HepG2 (cell line): ENCODE measurements around the gene C10orf71. TPM values are rescaled to one million over a fixed set of nuclear protein-coding genes. Genes with fewer than 3 reads are reported as not detected.

Source experiments
- ATAC-seq: fragments of 200-7000 bp; cut with Tn5 transposase; 3 replicates; pipeline ENCODE4 v1.9.1; 2020; ENCODE audit warnings: mild to moderate bottlenecking, moderate library complexity
- BruUV-seq: library from RNA; stranded (reverse); fragments of 400-500 nt; replicated peaks from 2 replicates; lab custom pipeline; 2021; lab: Mats Ljungman, UMichigan
- CTCF ChIA-PET: fragments of 300-600 bp; formaldehyde crosslinking; extraction: SDS; loops from one replicate; lab custom pipeline; 2021; ENCODE audit warnings: low total read pairs, inconsistent platforms, low intra/inter-chr PET ratio; lab: Yijun Ruan, JAX
- POLR2A ChIA-PET: fragments of 350-600 bp; sonication (Branson Sonifier 250); formaldehyde crosslinking; loops from one replicate; lab custom pipeline; 2020; ENCODE audit warnings: antibody characterized with exemption, inconsistent platforms; lab: Yijun Ruan, JAX
- DNase-seq: peaks from one replicate; pipeline ENCODE4 v3.0.0-alpha.2; 2015; ENCODE audit warnings: low spot score
- FAIRE-seq: peaks from 3 replicates; lab custom pipeline; 2011; peaks lifted over from hg19 to GRCh38; lab: Jason Lieb, UNC
- H2AFZ ChIP-seq: one replicate; pipeline ENCODE4 v1.6.1; 2011; ENCODE audit warnings: low read length, inconsistent platforms
- H3K27ac ChIP-seq: fragments of 300-600 bp; 3 replicates; pipeline ENCODE4 v1.8.0; 2011; ENCODE audit warnings: mixed run types, mild to moderate bottlenecking, mixed read lengths, low read length, inconsistent platforms; ENCODE audit not compliant: insufficient read depth; ENCODE audit errors: extremely low read length
- H3K27me3 ChIP-seq, 2 experiments: fragments of 200-600 bp in 1 of 2; 2 replicates in 1 of 2; 3 replicates in 1 of 2; pipeline versions ENCODE4 v1.6.0 to v1.8.0; 2011; ENCODE audit warnings: low read length in 2 of 2, mild to moderate bottlenecking in 2 of 2, moderate library complexity in 2 of 2, inconsistent platforms in 1 of 2; ENCODE audit not compliant: insufficient read depth in 2 of 2, control insufficient read depth in 1 of 2
- H3K36me3 ChIP-seq, 2 experiments: fragments of 200-600 bp in 1 of 2; replicated peaks in 1 of 2; 2 replicates in 1 of 2; 3 replicates in 1 of 2; pipeline versions ENCODE4 v1.5.1 to v1.8.0; 2011; ENCODE audit warnings: low read length in 2 of 2, inconsistent platforms in 1 of 2; ENCODE audit not compliant: insufficient read depth in 2 of 2, control insufficient read depth in 1 of 2
- H3K4me1 ChIP-seq: 2 replicates; pipeline ENCODE4 v1.5.1; 2012; ENCODE audit warnings: low read length, inconsistent platforms; ENCODE audit not compliant: insufficient read depth
- H3K4me2 ChIP-seq: 2 replicates; pipeline ENCODE4 v1.6.0; 2011; ENCODE audit warnings: low read depth, low read length, inconsistent platforms
- H3K4me3 ChIP-seq, 3 experiments: fragments of 200-600 bp in 1 of 3; sonication (generic), shearing (Covaris generic) in 1 of 3; replicated peaks in 1 of 3; 2 replicates each; pipeline ENCODE4 v1.5.1; 2011 to 2016; ENCODE audit warnings: low read length in 3 of 3, inconsistent platforms in 2 of 3, low read depth in 2 of 3, mild to moderate bottlenecking in 2 of 3, control low read depth in 1 of 3, mixed read lengths in 1 of 3; ENCODE audit not compliant: insufficient read depth in 1 of 3
- H3K79me2 ChIP-seq: one replicate; pipeline ENCODE4 v1.6.1; 2011; ENCODE audit warnings: low read length, inconsistent platforms; ENCODE audit not compliant: insufficient read depth
- H3K9ac ChIP-seq: 2 replicates; pipeline ENCODE4 v1.6.0; 2011; ENCODE audit warnings: mild to moderate bottlenecking, low read depth, low read length, inconsistent platforms; ENCODE audit not compliant: insufficient read depth
- H3K9me3 ChIP-seq: 2 replicates; pipeline ENCODE4 v1.5.1; 2012; ENCODE audit warnings: mild to moderate bottlenecking, low read length
- H4K20me1 ChIP-seq: 2 replicates; pipeline ENCODE4 v1.6.0; 2011; ENCODE audit warnings: inconsistent platforms, mild to moderate bottlenecking, low read length, moderate library complexity; ENCODE audit not compliant: insufficient read depth
- ELF3 ChIP-seq: IDR thresholded peaks from 2 replicates; pipeline ENCODE4 v1.6.1; 2016; ENCODE audit warnings: missing genetic modification reagents, missing compliant biosample characterization
- ELK4 ChIP-seq: sonication (generic); formaldehyde crosslinking; IDR thresholded peaks from 2 replicates; pipeline ENCODE4 v1.9.0; 2021; ENCODE audit warnings: missing genetic modification reagents, borderline replicate concordance
- IRX3 ChIP-seq: sonication (generic); formaldehyde crosslinking; IDR thresholded peaks from 2 replicates; pipeline ENCODE4 v1.8.1; 2023; ENCODE audit warnings: mild to moderate bottlenecking, low read depth, missing genetic modification reagents, borderline replicate concordance
- NFIB ChIP-seq: sonication (generic); formaldehyde crosslinking; IDR thresholded peaks from 2 replicates; pipeline ENCODE4 v1.9.0; 2021; ENCODE audit warnings: missing genetic modification reagents, mild to moderate bottlenecking, borderline replicate concordance
- PAF1 ChIP-seq: IDR thresholded peaks from 2 replicates; pipeline ENCODE4 v1.6.1; 2016; ENCODE audit warnings: missing genetic modification reagents, missing compliant biosample characterization
- PBX2 ChIP-seq: IDR thresholded peaks from 2 replicates; pipeline ENCODE4 v1.6.1; 2016; ENCODE audit warnings: control low read depth
- PCBP2 ChIP-seq: fragments of 200-400 bp; formaldehyde crosslinking; optimal IDR thresholded peaks from 2 replicates; pipeline ENCODE3; 2018; ENCODE audit warnings: low read length, low read depth; ENCODE audit not compliant: poor library complexity, severe bottlenecking
- PRPF4 ChIP-seq: fragments of 200-400 bp; formaldehyde crosslinking; IDR thresholded peaks from 2 replicates; pipeline ENCODE4 v1.6.1; 2016; ENCODE audit warnings: low read length, low read depth; ENCODE audit not compliant: poor library complexity, severe bottlenecking
- REPIN1 ChIP-seq: sonication (generic); formaldehyde crosslinking; IDR thresholded peaks from 2 replicates; pipeline ENCODE4 v1.8.0; 2022; ENCODE audit warnings: missing genetic modification reagents, low read depth, mild to moderate bottlenecking, borderline replicate concordance
- SIX1 ChIP-seq: sonication (generic); formaldehyde crosslinking; IDR thresholded peaks from 2 replicates; pipeline ENCODE4 v1.4.0; 2020; ENCODE audit warnings: missing genetic modification reagents, borderline replicate concordance
- TFDP1 ChIP-seq: IDR thresholded peaks from 2 replicates; pipeline ENCODE4 v1.6.1; 2016; ENCODE audit warnings: missing compliant biosample characterization, missing genetic modification reagents, borderline replicate concordance
- TGIF2 ChIP-seq: IDR thresholded peaks from 2 replicates; pipeline ENCODE4 v1.6.1; 2016; ENCODE audit warnings: control low read depth, missing compliant biosample characterization
- XBP1 ChIP-seq: sonication (generic); formaldehyde crosslinking; IDR thresholded peaks from 2 replicates; pipeline ENCODE4 v1.5.0; 2020; ENCODE audit warnings: missing genetic modification reagents
- ZBTB1 ChIP-seq: sonication (generic); formaldehyde crosslinking; IDR thresholded peaks from 2 replicates; pipeline ENCODE4 v1.4.0; 2020; ENCODE audit warnings: missing genetic modification reagents, borderline replicate concordance
- ZBTB34 ChIP-seq: sonication (generic); formaldehyde crosslinking; IDR thresholded peaks from 2 replicates; pipeline ENCODE4 v1.8.0; 2022; ENCODE audit warnings: mild to moderate bottlenecking, missing genetic modification reagents
- ZFP36L2 ChIP-seq: sonication (generic); formaldehyde crosslinking; IDR thresholded peaks from 2 replicates; pipeline ENCODE4 v1.4.0; 2020; ENCODE audit warnings: missing genetic modification reagents
- ZNF280B ChIP-seq: sonication (generic); formaldehyde crosslinking; IDR thresholded peaks from 2 replicates; pipeline ENCODE4 v1.5.0; 2020; ENCODE audit warnings: missing genetic modification reagents, mild to moderate bottlenecking, borderline replicate concordance
- ZNF614 ChIP-seq: IDR thresholded peaks from 2 replicates; pipeline ENCODE4 v1.6.1; 2018; ENCODE audit warnings: missing biosample characterization, missing genetic modification reagents, inconsistent platforms, borderline replicate concordance
- WGBS: methylation state at CpG from one replicate; pipeline ENCODE4 v1.1.6; 2017; ENCODE audit warnings: low lambda C conversion rate; 5-methylcytosine and 5-hydroxymethylcytosine counted together
- in situ Hi-C: cut with HindIII; loops from 2 replicates; pipeline ENCODE4 v1.10.0; 2017; ENCODE audit warnings: low pct_unique_long_range_greater_than_20kb; ENCODE audit not compliant: extremely low pct_ligation_motif_present
- intact Hi-C: fragments of 100-400 bp; cut with micrococcal nuclease; formaldehyde crosslinking; loops from one replicate; pipeline ENCODE4 v1.10.0; 2022; ENCODE audit not compliant: unreplicated experiment
- polyA plus RNA-seq, 8 experiments: library from polyadenylated mRNA; depleted of rRNA in 3 of 8; stranded (reverse) in 7 of 8; unstranded in 1 of 8; fragments of >200 nt; fragmentation: Illumina TruSeq in 4 of 8; extraction: Trizol in 4 of 8; gene quantifications; 2 replicates each; pipeline versions ENCODE4 v1.2.1 to v1.2.3, GENCODE V29; 2011 to 2016; ENCODE audit warnings: low read depth in 4 of 8, missing spikeins in 1 of 8, mixed read lengths in 1 of 8; ENCODE audit not compliant: insufficient read depth in 1 of 8
- total RNA-seq, 5 experiments: library from RNA; depleted of rRNA; stranded (reverse); fragments of >200 nt; fragmentation: Illumina TruSeq; extraction: Trizol; gene quantifications; 2 replicates each; pipeline ENCODE4 v1.2.3, GENCODE V29; 2016; ENCODE audit warnings: low read depth in 1 of 5

The C10orf71 gene
- total and polyA plus RNA-seq, 2 of the 13 experiments (the other 11 are each of a cell fraction or from before 2014, with no cell fraction given): not detected

- no peaks in the 10 kb centered on the region for H3K79me2 ChIP-seq
- H3K27me3 ChIP-seq: peaks cover 0 to 15% of the 10 kb centered on the region in 2 experiments; a peak in 2 of 5 replicates
- no peak overlapping the region for H3K9ac ChIP-seq
- no peak overlapping the region for H2AFZ ChIP-seq
- no peak overlapping the region for H3K4me2 ChIP-seq
- no peak overlapping the region for H3K27ac ChIP-seq
- ChIA-PET CTCF (no interaction called here), POLR2A (no interaction called here)
- H3K36me3 ChIP-seq: no peaks in the 10 kb centered on the region
- 4% methylated on average over 5 of the region's 5 CpGs for WGBS
- DNase-seq (no peak), ATAC-seq (no peak), FAIRE-seq (no peak)
- H3K4me1 ChIP-seq: no peaks in the 10 kb centered on the region
- H4K20me1 ChIP-seq: no peaks in the 10 kb centered on the region
- no TSS peak for BruUV-seq
- no peak overlapping the region for H3K4me3 ChIP-seq
- intact Hi-C loops: no loop called here
- in situ Hi-C loops: no loop called here
- no peaks in the 10 kb centered on the region for H3K9me3 ChIP-seq
- TF ChIP-seq ZNF614 (CRISPR knock-in tag) (no peak), TFDP1 (CRISPR knock-in tag) (no peak), ZFP36L2 (no peak), XBP1 (CRISPR knock-in tag) (no peak), TGIF2 (CRISPR knock-in tag) (no peak), PBX2 (CRISPR knock-in tag) (no peak), NFIB (CRISPR knock-in tag) (no peak), SIX1 (CRISPR knock-in tag) (no peak), ZNF280B (CRISPR knock-in tag) (no peak), PRPF4 (no peak), ZBTB34 (CRISPR knock-in tag) (no peak), PAF1 (CRISPR knock-in tag) (no peak), ZBTB1 (CRISPR knock-in tag) (no peak), ELF3 (CRISPR knock-in tag) (no peak), REPIN1 (CRISPR knock-in tag) (no peak), IRX3 (no peak), PCBP2 (no peak), ELK4 (CRISPR knock-in tag) (no peak)
Observed at GRCh38 chr10:49304137-49304536, 5.2 kb downstream of the C10orf71 start.
